Ovary (tissue), 9 donors: ENCODE results near the gene IWS1. TPM values are rescaled to one million over a fixed set of nuclear protein-coding genes. Genes with fewer than 3 reads are reported as not detected.

Source experiments
- DNase-seq, 5 donors: peaks; one replicate each; pipeline ENCODE4 v3.0.0-alpha.2; 2019 to 2020
- H3K27ac ChIP-seq, 2 donors: fragments of 200-600 bp; one replicate each; pipeline versions ENCODE4 v1.5.1 to v1.8.0; 2019 to 2022
- H3K27me3 ChIP-seq: fragments of 200-600 bp; one replicate; pipeline ENCODE4 v1.8.0; 2022
- H3K36me3 ChIP-seq: fragments of 200-600 bp; sonication (generic); one replicate; pipeline ENCODE4 v1.5.1; 2019
- H3K4me1 ChIP-seq: one replicate; pipeline ENCODE4 v1.8.1; 2013; ENCODE audit warnings: mild to moderate bottlenecking, moderate library complexity; ENCODE audit not compliant: insufficient read depth
- H3K4me3 ChIP-seq: fragments of 200-600 bp; sonication (generic); one replicate; pipeline ENCODE4 v1.5.1; 2017
- H3K9me3 ChIP-seq, 2 donors: fragments of 200-600 bp in 1 of 2; sonication (generic) in 1 of 2; one replicate each; pipeline versions ENCODE4 v1.5.1 to v1.8.1; 2013 to 2019; ENCODE audit warnings: mild to moderate bottlenecking in 1 of 2, moderate library complexity in 1 of 2
- CTCF ChIP-seq, 3 donors: fragments of 450-650 bp in 2 of 3; fragments of 200-600 bp in 1 of 3; IDR thresholded peaks; one replicate each; pipeline versions ENCODE4 v1.5.1 to v1.8.0; 2016 to 2022; ENCODE audit warnings: antibody characterized with exemption in 3 of 3, mild to moderate bottlenecking in 1 of 3
- EP300 ChIP-seq: sonication (generic); formaldehyde crosslinking; IDR thresholded peaks from one replicate; pipeline ENCODE4 v1.6.1; 2017; ENCODE audit warnings: antibody characterized with exemption
- POLR2A ChIP-seq: fragments of 450-650 bp; IDR thresholded peaks from one replicate; pipeline ENCODE4 v1.6.1; 2017; ENCODE audit warnings: antibody characterized with exemption, mild to moderate bottlenecking, moderate library complexity
- WGBS, 3 donors: extraction: QIAGEN DNeasy Blood & Tissue Kit in 1 of 3; methylation state at CpG; one replicate each; pipeline versions ENCODE4 v1.1.5 to v1.1.7; 2013 to 2017; 5-methylcytosine and 5-hydroxymethylcytosine counted together
- intact Hi-C, 4 donors: fragments of 100-400 bp; cut with DNase I; formaldehyde crosslinking; loops; one replicate each; pipeline versions ENCODE4 v1.11.0 to v1.15.1; 2022 to 2023
- polyA plus RNA-seq, 2 donors: library from polyadenylated mRNA; stranded (reverse); fragments of 200-250 nt in 1 of 2; fragments of 350-450 nt in 1 of 2; fragmentation: Illumina TruSeq in 1 of 2; extraction: RNeasy Lipid Tissue Mini Kit (QIAGEN cat#74804) in 1 of 2; gene quantifications; one replicate each; pipeline ENCODE4 v1.2.3, GENCODE V29; 2013 to 2014
- total RNA-seq, 7 donors: library from RNA; depleted of rRNA in 2 of 7; stranded (reverse); fragments of >200 nt in 2 of 7; fragmentation: NEBNext Ultra II Directional in 3 of 7; extraction: Animal tissue kit (Norgen Biotek cat#: 25700) in 3 of 7; gene quantifications; one replicate each; pipeline versions ENCODE4 v1.1.0 to v1.2.4, GENCODE V29; 2016 to 2023
- donor health status: DM: no; HTN: no; CAD: no; lungs with moderate emphysema.
- donor health status: DM: no; HTN: no; CAD: no.
- donor health status: Bipolar disorder and iron deficiency.
- donor health status: DM: yes; HTN: yes; CAD: no.
- donor health status: DM: no; HTN: no; CAD: no.
- donor health status: DM: yes; HTN: yes; CAD: no.

IWS1 gene
- total and polyA plus RNA-seq, 9 donors = 13.9 to 29.0 (median 25.8) TPM

GRCh38 chr2:127537644-127538043 lies 11.4 kb upstream of the IWS1 start:
- no peak overlapping the region for H3K27ac ChIP-seq
- H3K36me3 ChIP-seq = no peaks in the 10 kb centered on the region
- intact Hi-C loops = loop anchor here in 1 of 4 donors (10.0 kb wide), 1 partner anchor 107 kb away; the partner anchor contains the start of gene GPR17
- WGBS, 3 donors = 76 to 84% (median 82%) methylated on average over 5 of the region's 5 CpGs
- TF ChIP-seq CTCF (IDR thresholded peaks at IDR 0.05) = no peak
- TF ChIP-seq EP300 = no peak
- no peak for TF ChIP-seq POLR2A
- H3K9me3 ChIP-seq = no peaks in the 10 kb centered on the region
- no peak overlapping the region for H3K4me3 ChIP-seq
- no peaks in the 10 kb centered on the region for H3K27me3 ChIP-seq
- DNase-seq = no peak
- H3K4me1 ChIP-seq = no peaks in the 10 kb centered on the region

GRCh38 chr2:127536707-127537541 lies 10.6 kb upstream of the IWS1 start:
- Histone ChIP-seq H3K27me3 (no peaks in the 10 kb centered on the region), H3K9me3 (no peaks in the 10 kb centered on the region), H3K27ac (no peak overlapping the region), H3K4me3 (no peak overlapping the region), H3K4me1 (no peaks in the 10 kb centered on the region), H3K36me3 (no peaks in the 10 kb centered on the region)
- no peak for DNase-seq
- WGBS, 3 donors = 77 to 86% (median 82%) methylated on average over 7 of the region's 7 CpGs
- TF ChIP-seq CTCF (IDR thresholded peaks at IDR 0.05) (no peak), POLR2A (no peak), EP300 (no peak)
- intact Hi-C loops = loop anchor here in 1 of 4 donors (10.0 kb wide), 1 partner anchor 108 kb away; the partner anchor contains the start of gene GPR17

- no peak for DNase-seq
- no peak overlapping the region for H3K4me3 ChIP-seq
- H3K4me1 ChIP-seq = no peaks in the 10 kb centered on the region
- no peaks in the 10 kb centered on the region for H3K9me3 ChIP-seq
- TF ChIP-seq CTCF (IDR thresholded peaks at IDR 0.05) (no peak), EP300 (no peak), POLR2A (no peak)
- no peaks in the 10 kb centered on the region for H3K27me3 ChIP-seq
- intact Hi-C loops = loop anchor here in 1 of 4 donors (10.0 kb wide), 1 partner anchor 109 kb away; the partner anchor contains the start of gene GPR17
- WGBS, 3 donors = 68 to 78% (median 70%) methylated on average over 6 of the region's 6 CpGs
- H3K27ac ChIP-seq = no peak overlapping the region
- H3K36me3 ChIP-seq = no peaks in the 10 kb centered on the region
Measured at GRCh38 chr2:127535918-127536317, 9.6 kb upstream of the IWS1 start.

- H3K27ac ChIP-seq = no peak within 1 kb of the TSS
- no peaks in the 10 kb centered on the region for H3K36me3 ChIP-seq
- no peaks in the 10 kb centered on the region for H3K27me3 ChIP-seq
- H3K4me3 ChIP-seq = no peak within 1 kb of the TSS
- no peaks in the 10 kb centered on the region for H3K9me3 ChIP-seq
- intact Hi-C loops = loop anchor here in 1 of 4 donors (10.0 kb wide), 1 partner anchor 109 kb away; the partner anchor contains the start of gene GPR17
- no peak for TF ChIP-seq CTCF (IDR thresholded peaks at IDR 0.05)
- no peaks in the 10 kb centered on the region for H3K4me1 ChIP-seq
- WGBS, 3 donors = 50 to 57% (median 51%) methylated on average over 11 of the region's 11 CpGs
- peak in 1 of 5 donors; percentile 26 for DNase-seq
Measured at GRCh38 chr2:127535422-127535901, 9.2 kb upstream of the IWS1 start, which contains the start of gene MYO7B. MYO7B (plus strand) TSS chr2:127535683; CDS start chr2:127559723, 24,040 bp downstream.
